C4-2B (cell line): ENCODE results near the gene MRGPRE.
"Not testable (repeated sequence)": the region's sequence is repeated elsewhere in the genome, so short reads cannot be mapped to it uniquely, and the experiment has no call there.

Experiments used
- ZFX ChIP-seq: fragments of 450-650 bp; IDR thresholded peaks from 2 replicates; pipeline ENCODE4 v1.6.1; 2017
- TF ChIP-seq, protein P1 (sequence below): fragments of 450-650 bp; conservative IDR thresholded peaks from 2 replicates; pipeline ENCODE4 v1.5.1; 2017; ENCODE audit warnings: mild to moderate bottlenecking

DNA sequence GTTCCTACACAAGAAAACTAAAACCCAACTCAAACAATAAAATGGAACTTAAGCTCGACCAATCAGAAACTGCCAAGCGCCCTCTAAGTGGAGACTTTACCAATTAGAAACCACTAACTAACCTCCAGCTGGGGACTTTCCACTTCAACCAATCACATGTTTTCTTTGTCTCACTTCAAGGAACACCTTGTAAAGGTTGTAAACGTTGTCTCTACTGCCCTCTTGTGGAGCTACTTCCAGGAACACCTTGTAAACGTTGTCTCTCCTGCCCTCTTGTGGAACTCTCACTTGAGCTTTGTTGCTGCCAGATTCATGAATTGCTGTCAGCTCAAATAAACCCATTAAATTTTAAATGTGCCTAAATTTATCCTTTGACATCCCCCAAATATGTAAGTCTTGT lies 46.7 kb upstream of the MRGPRE start:
- TF ChIP-seq, protein P1, sequence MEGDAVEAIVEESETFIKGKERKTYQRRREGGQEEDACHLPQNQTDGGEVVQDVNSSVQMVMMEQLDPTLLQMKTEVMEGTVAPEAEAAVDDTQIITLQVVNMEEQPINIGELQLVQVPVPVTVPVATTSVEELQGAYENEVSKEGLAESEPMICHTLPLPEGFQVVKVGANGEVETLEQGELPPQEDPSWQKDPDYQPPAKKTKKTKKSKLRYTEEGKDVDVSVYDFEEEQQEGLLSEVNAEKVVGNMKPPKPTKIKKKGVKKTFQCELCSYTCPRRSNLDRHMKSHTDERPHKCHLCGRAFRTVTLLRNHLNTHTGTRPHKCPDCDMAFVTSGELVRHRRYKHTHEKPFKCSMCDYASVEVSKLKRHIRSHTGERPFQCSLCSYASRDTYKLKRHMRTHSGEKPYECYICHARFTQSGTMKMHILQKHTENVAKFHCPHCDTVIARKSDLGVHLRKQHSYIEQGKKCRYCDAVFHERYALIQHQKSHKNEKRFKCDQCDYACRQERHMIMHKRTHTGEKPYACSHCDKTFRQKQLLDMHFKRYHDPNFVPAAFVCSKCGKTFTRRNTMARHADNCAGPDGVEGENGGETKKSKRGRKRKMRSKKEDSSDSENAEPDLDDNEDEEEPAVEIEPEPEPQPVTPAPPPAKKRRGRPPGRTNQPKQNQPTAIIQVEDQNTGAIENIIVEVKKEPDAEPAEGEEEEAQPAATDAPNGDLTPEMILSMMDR = not testable (repeated sequence)
- not testable (repeated sequence) for TF ChIP-seq ZFX
